Epithelial cell of esophagus (primary cell): Measurements from ENCODE around the gene SRRM5.
"Not testable (repeated sequence)": the region's sequence is repeated elsewhere in the genome, so short reads cannot be mapped to it uniquely, and the experiment has no call there.

Source experiments
- DNase-seq: peaks from one replicate; pipeline ENCODE4 v3.0.0; 2010; ENCODE audit warnings: low read depth
- H3K4me3 ChIP-seq: 2 replicates; pipeline ENCODE4 v1.5.1; 2011; ENCODE audit warnings: mild to moderate bottlenecking, low read length, control low read depth
- TF ChIP-seq, protein P1 (sequence below): IDR thresholded peaks from 2 replicates; pipeline ENCODE4 v1.5.1; 2011; ENCODE audit warnings: low read depth, mild to moderate bottlenecking, low read length, control low read depth, inconsistent platforms; ENCODE audit not compliant: insufficient read depth; ENCODE audit errors: missing control alignments

SRRM5 gene

DNA sequence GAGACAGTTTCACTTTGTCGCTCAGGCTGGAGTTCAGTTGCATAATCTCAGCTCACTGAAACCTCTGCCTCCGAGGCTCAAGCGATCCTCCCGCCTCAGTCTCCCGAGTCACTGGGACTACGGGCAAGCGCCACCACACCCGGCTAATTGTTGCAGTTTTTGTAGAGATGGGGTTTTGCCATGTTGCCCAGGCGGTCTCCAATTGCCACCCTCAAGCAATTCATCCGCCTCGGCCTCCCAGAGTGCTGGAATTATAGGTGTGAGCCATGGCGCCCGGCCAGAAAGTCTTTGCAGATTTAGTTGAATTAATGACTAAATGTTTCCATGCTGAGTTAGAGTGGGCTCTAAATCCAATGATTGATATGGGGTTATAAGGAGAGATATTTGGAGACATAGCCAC lies 32.3 kb downstream of the SRRM5 start:
- TF ChIP-seq, protein P1, sequence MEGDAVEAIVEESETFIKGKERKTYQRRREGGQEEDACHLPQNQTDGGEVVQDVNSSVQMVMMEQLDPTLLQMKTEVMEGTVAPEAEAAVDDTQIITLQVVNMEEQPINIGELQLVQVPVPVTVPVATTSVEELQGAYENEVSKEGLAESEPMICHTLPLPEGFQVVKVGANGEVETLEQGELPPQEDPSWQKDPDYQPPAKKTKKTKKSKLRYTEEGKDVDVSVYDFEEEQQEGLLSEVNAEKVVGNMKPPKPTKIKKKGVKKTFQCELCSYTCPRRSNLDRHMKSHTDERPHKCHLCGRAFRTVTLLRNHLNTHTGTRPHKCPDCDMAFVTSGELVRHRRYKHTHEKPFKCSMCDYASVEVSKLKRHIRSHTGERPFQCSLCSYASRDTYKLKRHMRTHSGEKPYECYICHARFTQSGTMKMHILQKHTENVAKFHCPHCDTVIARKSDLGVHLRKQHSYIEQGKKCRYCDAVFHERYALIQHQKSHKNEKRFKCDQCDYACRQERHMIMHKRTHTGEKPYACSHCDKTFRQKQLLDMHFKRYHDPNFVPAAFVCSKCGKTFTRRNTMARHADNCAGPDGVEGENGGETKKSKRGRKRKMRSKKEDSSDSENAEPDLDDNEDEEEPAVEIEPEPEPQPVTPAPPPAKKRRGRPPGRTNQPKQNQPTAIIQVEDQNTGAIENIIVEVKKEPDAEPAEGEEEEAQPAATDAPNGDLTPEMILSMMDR: no peak
- no peak overlapping the region for H3K4me3 ChIP-seq
- no peak for DNase-seq

DNA sequence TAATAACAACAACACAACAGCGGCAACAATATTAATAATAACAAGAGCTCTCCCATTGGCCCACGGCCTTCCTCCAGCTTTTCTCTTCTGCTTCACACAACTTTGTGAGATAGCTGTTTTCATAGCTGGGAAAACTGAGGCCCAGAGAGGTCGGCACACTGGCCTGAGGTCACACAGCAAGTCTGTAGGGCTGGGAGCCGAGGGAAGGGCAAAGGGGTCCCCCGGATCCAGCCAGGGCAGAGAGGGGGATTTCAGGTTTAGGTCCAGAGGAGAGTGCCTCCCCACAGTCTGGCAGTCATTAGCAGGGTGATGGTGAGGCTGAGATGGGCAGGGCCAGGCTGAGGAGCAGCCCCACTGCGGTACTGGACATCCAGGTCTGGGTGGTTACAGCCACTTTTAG lies 36.7 kb downstream of the SRRM5 start:
- no peak for DNase-seq
- TF ChIP-seq, protein P1: no peak
- H3K4me3 ChIP-seq: no peak overlapping the region

DNA sequence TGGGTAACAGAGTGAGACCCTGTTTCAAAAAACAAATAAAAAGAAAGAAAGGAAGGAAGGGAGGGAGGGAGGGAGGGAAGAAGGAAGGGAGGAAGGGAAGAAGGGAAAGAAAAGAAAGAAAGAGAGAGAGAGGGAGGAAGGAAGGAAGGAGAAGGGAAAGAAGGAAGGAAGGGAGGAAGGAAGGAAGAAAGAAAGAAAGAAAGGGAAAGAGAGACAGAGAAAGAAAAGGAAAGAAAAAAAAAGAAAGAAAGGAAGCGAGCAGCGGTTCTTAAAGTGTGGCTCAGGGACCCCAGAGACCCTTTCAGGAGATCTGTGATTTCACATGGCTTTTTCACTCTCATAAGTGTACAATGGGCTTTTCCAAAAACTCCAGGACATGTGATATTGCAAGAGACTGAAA lies 37.6 kb downstream of the SRRM5 start:
- TF ChIP-seq, protein P1: no peak
- no peak for DNase-seq
- H3K4me3 ChIP-seq: no peak overlapping the region

DNA sequence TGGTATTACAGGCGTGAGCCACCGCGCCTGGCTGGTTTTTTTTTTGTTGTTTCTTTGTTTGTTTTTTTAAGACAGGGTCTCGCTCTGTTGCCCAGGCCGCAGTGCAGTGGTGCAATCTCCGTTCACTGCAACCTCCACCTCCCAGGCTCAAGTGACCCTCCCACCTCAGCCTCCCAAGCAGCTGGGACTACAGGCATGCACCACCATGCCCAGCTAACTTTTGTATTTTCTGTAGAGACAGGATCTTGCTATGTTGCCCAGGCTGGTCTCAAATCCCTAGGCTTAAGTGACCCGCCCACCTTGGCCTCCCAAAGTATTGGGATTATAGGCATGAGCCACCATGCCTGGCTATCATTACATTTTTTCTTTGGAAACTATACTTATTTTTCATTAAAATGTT lies 38.4 kb downstream of the SRRM5 start:
- not testable (repeated sequence) for DNase-seq, H3K4me3 ChIP-seq

DNA sequence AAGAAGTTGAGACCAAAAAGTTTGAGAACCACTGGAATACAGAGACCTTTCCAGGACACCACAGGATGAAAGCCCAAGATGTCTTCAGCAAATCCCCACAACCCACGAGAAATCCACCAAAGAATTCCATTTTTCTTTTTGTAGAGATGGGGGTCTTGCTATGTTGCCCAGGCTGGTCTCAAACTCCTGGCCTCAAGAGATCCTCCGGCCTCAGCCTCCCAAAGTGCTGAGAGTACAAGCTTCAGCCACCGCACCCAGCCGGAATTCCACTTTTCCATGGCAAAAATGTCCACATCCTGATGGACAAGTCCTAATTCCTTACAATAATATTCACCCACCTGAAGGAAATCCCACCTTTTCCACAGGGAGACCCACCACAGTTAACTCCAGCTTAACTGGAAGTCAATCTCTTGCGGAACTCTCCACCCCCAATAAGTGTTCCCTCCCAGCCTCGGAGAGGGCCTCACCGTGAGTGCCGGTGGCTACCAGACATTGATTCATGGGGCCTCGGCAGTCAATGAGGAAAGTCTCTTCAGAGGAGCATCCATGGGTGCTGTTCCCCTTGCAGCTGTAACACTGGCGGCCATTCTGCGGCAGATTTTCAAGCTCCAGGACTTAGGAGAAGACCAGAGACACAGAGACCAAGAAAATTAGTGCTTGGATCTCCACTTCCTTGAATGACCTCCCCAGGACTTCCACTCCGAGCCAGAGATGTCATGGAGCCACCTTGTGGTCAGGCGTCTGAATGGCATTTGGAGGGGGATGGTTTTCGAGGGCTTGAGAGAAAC lies 40.1 kb downstream of the SRRM5 start:
- DNase-seq: peak; percentile 72
- TF ChIP-seq, protein P1: peak; percentile 90

DNA sequence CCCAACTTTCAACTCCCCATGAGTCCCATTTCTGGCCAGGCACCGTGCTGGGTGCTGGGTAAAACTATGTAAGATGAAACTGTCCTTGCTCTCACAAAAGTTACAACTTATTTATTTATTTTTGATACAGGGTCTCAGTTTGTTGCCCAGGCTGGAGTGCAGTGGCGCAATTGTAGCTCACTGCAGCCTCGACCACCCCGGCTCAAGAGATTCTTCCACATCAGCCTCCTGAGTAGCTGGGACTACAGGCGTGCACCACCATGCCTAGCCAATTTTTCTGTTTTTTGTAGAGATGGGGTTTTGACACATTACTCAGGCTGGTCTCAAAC lies 40.6 kb downstream of the SRRM5 start:
- H3K4me3 ChIP-seq: no peak overlapping the region
- TF ChIP-seq, protein P1: no peak
- no peak for DNase-seq

More for the DNA sequence above, 40.1 kb downstream of the SRRM5 start:
- H3K4me3 ChIP-seq: no peak overlapping the region

DNA sequence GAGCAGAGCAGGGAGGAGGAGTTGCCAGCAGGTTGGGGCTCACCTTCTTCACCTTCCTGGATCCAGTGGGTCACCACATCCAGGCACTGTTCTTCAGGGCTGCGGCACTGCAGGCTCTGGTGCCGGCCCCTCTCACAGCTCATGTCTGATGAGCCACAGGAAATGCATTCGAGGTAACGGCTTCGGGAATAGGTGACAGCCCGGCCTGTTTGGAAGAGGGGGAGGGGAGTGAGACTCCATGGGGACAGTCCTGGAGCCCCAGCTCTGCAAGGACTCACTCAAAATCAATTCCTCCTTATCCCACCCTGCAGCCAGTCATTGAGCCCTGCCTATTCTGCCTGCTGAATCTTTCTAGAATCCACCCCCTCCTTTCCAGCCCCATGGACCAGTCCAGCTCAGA lies 44.5 kb downstream of the SRRM5 start:
- no peak overlapping the region for H3K4me3 ChIP-seq
- no peak for DNase-seq
- TF ChIP-seq, protein P1: no peak
